Astrocyte of the spinal cord (primary cell): Measurements from ENCODE around the gene SGCA.

ENCODE experiments used
- DNase-seq: peaks from one replicate; pipeline ENCODE4 v3.0.0; 2011; ENCODE audit warnings: low read depth, low spot score
- H3K4me3 ChIP-seq: 2 replicates; pipeline ENCODE4 v1.5.1; 2011; ENCODE audit warnings: low read depth, mild to moderate bottlenecking, low read length, moderate library complexity
- CTCF ChIP-seq: IDR thresholded peaks from 2 replicates; pipeline ENCODE4 v1.5.1; 2012; ENCODE audit warnings: low read depth, mild to moderate bottlenecking, low read length, inconsistent platforms
- in situ Hi-C: cut with HindIII; loops from 2 replicates; pipeline ENCODE4 v1.10.0; 2017; ENCODE audit warnings: low sequenced_read_pairs

SGCA gene

GRCh38 chr17:50165867-50166517 lies at the start of gene SGCA:
Gene SGCA, plus strand, starts transcription at chr17:50166005. Its CDS starts 36 bp downstream, at chr17:50166041.
- DNase-seq: no peak
- H3K4me3 ChIP-seq: no peak within 1 kb of the TSS
- TF ChIP-seq CTCF: no peak
- in situ Hi-C loops: no loop called here

DNA sequence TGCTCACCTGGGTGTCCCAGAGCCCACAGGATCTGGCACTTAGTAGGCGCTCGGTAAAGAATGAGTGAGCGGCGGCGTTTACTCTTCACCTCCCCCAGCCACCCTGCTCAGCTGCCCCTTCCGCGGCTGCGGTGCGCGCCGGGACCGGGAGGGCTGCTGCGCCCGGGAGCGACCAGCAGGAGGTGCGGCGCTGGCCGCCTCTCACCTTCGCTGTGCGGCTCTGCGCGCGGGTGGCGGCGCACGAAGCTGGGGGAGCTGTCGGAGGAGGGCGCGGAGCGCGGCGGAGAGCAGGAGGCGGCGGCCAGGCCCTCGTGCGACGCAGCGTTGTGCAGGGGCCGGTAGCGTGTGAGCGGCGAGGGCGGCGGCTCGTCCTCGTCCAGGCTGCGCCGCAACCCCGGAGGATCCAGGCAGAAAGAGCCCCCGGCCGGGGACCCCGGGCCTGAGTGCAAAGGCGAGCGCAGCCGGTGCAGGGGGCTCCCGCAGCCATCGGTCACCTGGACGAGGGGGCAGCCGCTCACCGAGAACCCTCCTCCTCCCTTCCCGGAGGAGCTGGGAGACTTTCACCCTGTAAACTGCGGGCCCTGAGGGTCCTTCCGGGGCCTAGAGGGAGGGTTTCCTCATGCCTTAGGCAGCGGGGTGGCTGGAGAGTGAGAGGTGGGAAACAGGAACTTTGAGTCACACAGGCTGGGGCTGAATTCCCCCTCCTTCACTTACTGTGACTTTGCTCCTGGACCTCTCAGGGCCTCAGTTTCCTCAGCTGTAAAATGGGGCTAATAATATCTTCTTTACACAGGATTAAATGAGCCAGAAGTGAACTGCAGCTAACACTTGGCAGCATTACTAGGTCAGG lies 48.4 kb upstream of the SGCA start:
- TF ChIP-seq CTCF: peak; percentile 54
- no peak overlapping the region for H3K4me3 ChIP-seq
- in situ Hi-C loops: no loop called here
- peak; percentile 47 for DNase-seq

DNA sequence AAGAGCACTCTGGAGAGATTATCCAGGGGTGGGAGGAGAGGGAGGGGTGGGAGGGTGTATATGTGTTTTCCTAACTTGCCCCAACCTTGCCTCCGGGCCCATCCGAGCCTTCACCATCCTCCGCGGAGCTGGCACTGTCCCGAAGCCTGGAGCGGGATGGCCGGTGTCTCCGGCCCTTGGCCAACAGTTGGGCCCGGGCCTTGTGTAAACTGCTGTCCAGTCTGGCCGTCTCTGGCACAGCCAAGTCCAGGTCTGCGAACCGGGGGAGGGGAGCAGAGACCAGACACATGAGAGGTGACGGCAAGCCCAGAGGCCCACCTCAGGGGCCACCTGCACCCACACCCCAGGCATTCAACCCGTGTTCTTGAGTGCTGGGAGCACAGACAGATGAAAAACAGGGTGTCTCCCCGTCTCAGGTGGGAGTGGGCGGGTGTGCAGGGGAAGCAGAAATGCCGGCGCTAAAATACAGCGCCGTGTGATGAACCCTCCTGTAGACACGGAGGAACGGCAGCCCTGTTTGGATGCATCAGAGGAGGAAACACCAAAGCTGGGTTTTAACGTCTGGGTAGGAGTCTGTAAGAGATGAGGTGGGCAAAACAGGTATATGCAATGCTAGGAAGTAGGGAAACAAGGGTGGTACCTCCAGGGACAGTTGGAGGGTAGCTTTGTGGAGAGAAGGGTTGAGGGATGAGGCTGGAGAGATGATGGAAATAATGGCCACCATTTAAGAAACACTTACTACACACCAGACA lies 47.6 kb upstream of the SGCA start:
- DNase-seq: no peak
- in situ Hi-C loops: no loop called here
- H3K4me3 ChIP-seq: no peak overlapping the region
- TF ChIP-seq CTCF: no peak

- no peak for TF ChIP-seq CTCF
- DNase-seq: no peak
- no peak overlapping the region for H3K4me3 ChIP-seq
- in situ Hi-C loops: no loop called here
These were observed 47.0 kb upstream of the SGCA start for GRCh38 chr17:50118828-50119218.

- in situ Hi-C loops: no loop called here
- no peak overlapping the region for H3K4me3 ChIP-seq
- no peak for TF ChIP-seq CTCF
- no peak for DNase-seq
These were observed 45.1 kb upstream of the SGCA start for GRCh38 chr17:50120475-50121253.

DNA sequence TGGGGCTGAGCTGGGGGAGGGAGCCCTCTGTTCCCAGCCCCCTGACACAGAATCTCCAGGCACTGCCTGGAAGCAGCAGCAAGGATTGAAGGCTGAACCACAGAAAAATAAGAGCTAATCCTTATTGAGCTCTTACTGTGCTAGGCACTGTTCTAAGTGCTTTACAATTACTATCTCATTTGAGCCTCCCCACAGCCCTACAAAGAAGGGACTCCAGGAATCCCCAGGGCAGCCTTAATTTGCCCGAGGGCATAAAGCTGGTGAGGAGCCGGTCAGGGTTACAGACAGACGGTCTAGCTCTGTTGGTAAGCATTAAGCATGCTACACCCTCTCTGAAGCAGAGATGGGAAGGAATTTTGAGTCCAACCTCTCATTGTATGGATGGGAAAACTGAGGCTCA lies 42.9 kb upstream of the SGCA start:
- no peak for TF ChIP-seq CTCF

More for the DNA sequence above, 42.9 kb upstream of the SGCA start:
- in situ Hi-C loops: no loop called here
- DNase-seq: no peak
- no peak overlapping the region for H3K4me3 ChIP-seq
